PC-3 (cell line): ENCODE results near the gene ADCY3. TPM values are rescaled to one million over a fixed set of nuclear protein-coding genes. Genes with fewer than 3 reads are reported as not detected.

Source experiments
- ATAC-seq: fragments of 200-7000 bp; cut with Tn5 transposase; 2 replicates; pipeline ENCODE4 v1.9.1; 2020; ENCODE audit warnings: mild to moderate bottlenecking, moderate library complexity
- BruUV-seq: library from RNA; stranded (reverse); fragments of 400-500 nt; replicated peaks from 2 replicates; lab custom pipeline; 2021; lab: Mats Ljungman, UMichigan
- CTCF ChIA-PET: fragments of 300-600 bp; sonication (Branson Sonifier 250); formaldehyde crosslinking; loops from one replicate; lab custom pipeline; 2022; ENCODE audit warnings: antibody characterized with exemption; lab: Charles Lee
- POLR2A ChIA-PET: fragments of 300-600 bp; sonication (Branson Sonifier 250); formaldehyde crosslinking; loops from one replicate; lab custom pipeline; 2022; ENCODE audit warnings: antibody characterized with exemption; ENCODE audit not compliant: unreplicated experiment; lab: Charles Lee
- DNase-seq: peaks from one replicate; pipeline ENCODE4 v3.0.0-alpha.2; 2015
- H2AFZ ChIP-seq: fragments of 300-600 bp; sonication (generic); 2 replicates; pipeline ENCODE4 v1.6.0; 2016; ENCODE audit warnings: antibody characterized with exemption, low read length
- H3F3A ChIP-seq: fragments of 300-600 bp; sonication (generic); one replicate; pipeline ENCODE4 v1.6.0; 2017; ENCODE audit warnings: antibody characterized with exemption, low read length, control low read depth, mild to moderate bottlenecking; ENCODE audit not compliant: unreplicated experiment
- H3K27ac ChIP-seq: fragments of 300-600 bp; sonication (generic); 2 replicates; pipeline ENCODE4 v1.5.1; 2016; ENCODE audit warnings: mild to moderate bottlenecking, low read length
- H3K27me3 ChIP-seq: fragments of 300-600 bp; sonication (generic); 2 replicates; pipeline ENCODE4 v1.6.1; 2016; ENCODE audit warnings: low read length, mixed read lengths
- H3K36me3 ChIP-seq: fragments of 300-600 bp; sonication (generic); 2 replicates; pipeline ENCODE4 v1.6.1; 2016; ENCODE audit warnings: low read depth, mixed run types, low read length, mixed read lengths
- H3K4me1 ChIP-seq: fragments of 300-600 bp; sonication (generic); 2 replicates; pipeline ENCODE4 v1.5.1; 2016; ENCODE audit warnings: low read length; ENCODE audit not compliant: insufficient read depth
- H3K4me2 ChIP-seq: fragments of 300-600 bp; sonication (generic); 2 replicates; pipeline ENCODE4 v1.6.0; 2016; ENCODE audit warnings: low read length
- H3K4me3 ChIP-seq: fragments of 300-600 bp; sonication (generic); 2 replicates; pipeline ENCODE4 v1.5.1; 2016; ENCODE audit warnings: mild to moderate bottlenecking, low read length, mixed read lengths
- H3K79me2 ChIP-seq: fragments of 300-600 bp; sonication (generic); 2 replicates; pipeline ENCODE4 v1.6.1; 2017; ENCODE audit warnings: low read length, mixed read lengths
- H3K9ac ChIP-seq: fragments of 300-600 bp; sonication (generic); 2 replicates; pipeline ENCODE4 v1.6.0; 2016; ENCODE audit warnings: mild to moderate bottlenecking, low read length
- H3K9me2 ChIP-seq: fragments of 300-600 bp; sonication (generic); replicated peaks from 2 replicates; pipeline ENCODE4 v1.6.1; 2016; ENCODE audit warnings: mixed run types, low read length, mixed read lengths
- H3K9me3 ChIP-seq: fragments of 300-600 bp; sonication (generic); 2 replicates; pipeline ENCODE4 v1.6.1; 2016; ENCODE audit warnings: low read length, mixed read lengths
- H4K20me1 ChIP-seq: fragments of 300-600 bp; sonication (generic); 2 replicates; pipeline ENCODE4 v1.6.1; 2016; ENCODE audit warnings: low read length, mixed read lengths
- EZH2 ChIP-seq: fragments of 300-600 bp; sonication (generic); IDR thresholded peaks from one replicate; pipeline ENCODE4 v1.6.1; 2017; ENCODE audit warnings: antibody characterized with exemption, mild to moderate bottlenecking, low read length; ENCODE audit not compliant: unreplicated experiment
- EZH2phosphoT487 ChIP-seq: fragments of 300-600 bp; sonication (generic); IDR thresholded peaks from 2 replicates; pipeline ENCODE4 v1.6.1; 2018; ENCODE audit warnings: mild to moderate bottlenecking, antibody characterized with exemption, low read length, borderline replicate concordance
- intact Hi-C: fragments of 100-400 bp; cut with micrococcal nuclease; formaldehyde crosslinking; loops from 2 replicates; pipeline ENCODE4 v1.9.0; 2023
- total RNA-seq: library from RNA; depleted of rRNA; stranded (reverse); fragments of >200 nt; gene quantifications from 2 replicates; pipeline ENCODE4 v1.2.3, GENCODE V29; 2014
- TF ChIP-seq, protein P1 (sequence below): fragments of 300-600 bp; sonication (generic); conservative IDR thresholded peaks from 2 replicates; pipeline ENCODE4 v1.5.1; 2017; ENCODE audit warnings: antibody characterized with exemption, low read depth, mild to moderate bottlenecking, low read length

Gene ADCY3
- total RNA-seq, 1 experiment from 2014 or later = 52.0 TPM

DNA sequence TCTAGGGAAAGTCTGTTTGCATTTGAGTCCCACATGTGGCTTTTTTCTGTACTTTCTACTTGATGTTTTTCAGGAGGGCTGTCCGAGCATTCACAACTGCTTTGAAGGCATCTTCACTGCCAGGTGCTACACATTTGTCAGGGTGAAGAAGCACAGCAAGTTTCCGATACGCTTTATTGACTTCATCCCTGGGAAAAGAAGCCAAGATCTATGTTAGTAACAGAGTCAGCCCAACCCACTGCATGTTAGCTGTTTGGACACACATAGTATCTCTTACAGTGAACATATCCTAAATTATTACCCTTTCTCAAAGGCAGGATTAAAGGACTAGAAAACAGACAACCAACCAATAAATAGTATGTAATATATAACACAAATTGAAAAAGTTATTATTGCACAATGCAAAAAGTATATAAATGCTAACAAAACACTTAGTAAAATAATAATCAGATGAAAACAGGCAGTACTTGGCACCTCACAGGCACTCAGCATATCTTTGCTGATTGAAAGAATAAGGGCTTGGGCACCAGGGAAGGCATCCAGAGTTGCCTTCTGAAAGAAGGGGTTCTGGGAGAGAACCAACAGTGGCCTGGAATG lies 27.6 kb upstream of the ADCY3 start:
- no peak for DNase-seq
- no TSS peak for BruUV-seq
- 0 out of 2 replicates have a peak, but pooled peaks cover 5% of the 10 kb centered on the region for H3K36me3 ChIP-seq

DNA sequence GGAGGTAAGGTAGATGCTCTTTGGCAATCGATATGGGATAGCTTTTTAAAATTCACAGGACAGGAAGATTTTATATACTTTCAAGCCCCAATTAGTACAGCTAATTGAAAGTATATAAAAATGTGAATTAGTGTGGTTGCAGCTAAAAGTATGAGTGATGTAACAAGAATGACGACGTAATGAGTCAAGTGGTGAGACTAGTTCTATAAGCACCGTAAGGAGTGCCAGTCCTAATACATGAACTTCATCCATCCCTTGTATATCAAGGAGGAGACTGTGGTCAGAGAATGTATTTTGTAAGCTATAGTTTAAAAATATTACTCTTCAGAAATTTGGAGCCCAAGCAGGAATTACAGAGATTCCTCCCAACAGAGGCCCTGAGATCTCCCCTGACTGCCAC lies 25.9 kb upstream of the ADCY3 start:
- Histone ChIP-seq H3K9me2 (no peaks in the 10 kb centered on the region), H3F3A (no peaks in the 10 kb centered on the region), H2AFZ (no peak overlapping the region), H3K4me3 (no peak overlapping the region), H3K4me2 (no peak overlapping the region), H4K20me1 (no peaks in the 10 kb centered on the region), H3K36me3 (0 out of 2 replicates have a peak, but pooled peaks cover 5% of the 10 kb centered on the region), H3K9ac (no peak overlapping the region), H3K27ac (no peak overlapping the region), H3K27me3 (no peaks in the 10 kb centered on the region), H3K79me2 (no peaks in the 10 kb centered on the region), H3K4me1 (peaks cover 7% of the 10 kb centered on the region; the same call in 1 of the 2 replicates), H3K9me3 (no peaks in the 10 kb centered on the region)
- intact Hi-C loops = no loop called here
- POLR2A ChIA-PET = no interaction called here
- TF ChIP-seq EZH2 (no peak), EZH2phosphoT487 (no peak)
- TF ChIP-seq, protein P1, sequence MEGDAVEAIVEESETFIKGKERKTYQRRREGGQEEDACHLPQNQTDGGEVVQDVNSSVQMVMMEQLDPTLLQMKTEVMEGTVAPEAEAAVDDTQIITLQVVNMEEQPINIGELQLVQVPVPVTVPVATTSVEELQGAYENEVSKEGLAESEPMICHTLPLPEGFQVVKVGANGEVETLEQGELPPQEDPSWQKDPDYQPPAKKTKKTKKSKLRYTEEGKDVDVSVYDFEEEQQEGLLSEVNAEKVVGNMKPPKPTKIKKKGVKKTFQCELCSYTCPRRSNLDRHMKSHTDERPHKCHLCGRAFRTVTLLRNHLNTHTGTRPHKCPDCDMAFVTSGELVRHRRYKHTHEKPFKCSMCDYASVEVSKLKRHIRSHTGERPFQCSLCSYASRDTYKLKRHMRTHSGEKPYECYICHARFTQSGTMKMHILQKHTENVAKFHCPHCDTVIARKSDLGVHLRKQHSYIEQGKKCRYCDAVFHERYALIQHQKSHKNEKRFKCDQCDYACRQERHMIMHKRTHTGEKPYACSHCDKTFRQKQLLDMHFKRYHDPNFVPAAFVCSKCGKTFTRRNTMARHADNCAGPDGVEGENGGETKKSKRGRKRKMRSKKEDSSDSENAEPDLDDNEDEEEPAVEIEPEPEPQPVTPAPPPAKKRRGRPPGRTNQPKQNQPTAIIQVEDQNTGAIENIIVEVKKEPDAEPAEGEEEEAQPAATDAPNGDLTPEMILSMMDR = no peak
- DNase-seq (peak; percentile 49), ATAC-seq (no peak; the same call in 1 of the 2 replicates)
- CTCF ChIA-PET = no interaction called here
- BruUV-seq = no TSS peak

More for the DNA sequence above, 27.6 kb upstream of the ADCY3 start:
- Histone ChIP-seq H3K4me2 (no peak overlapping the region), H4K20me1 (no peaks in the 10 kb centered on the region), H3K9me3 (no peaks in the 10 kb centered on the region), H3K79me2 (no peaks in the 10 kb centered on the region), H3K27ac (no peak overlapping the region), H3K9ac (no peak overlapping the region), H3K27me3 (no peaks in the 10 kb centered on the region), H3K9me2 (no peaks in the 10 kb centered on the region), H3F3A (no peaks in the 10 kb centered on the region), H3K4me3 (no peak overlapping the region), H3K4me1 (peaks cover 7% of the 10 kb centered on the region; the same call in 1 of the 2 replicates), H2AFZ (no peak overlapping the region)
- POLR2A ChIA-PET = no interaction called here
- TF ChIP-seq, protein P1 = no peak
- CTCF ChIA-PET = no interaction called here
- no peak for ATAC-seq
- intact Hi-C loops = no loop called here

DNA sequence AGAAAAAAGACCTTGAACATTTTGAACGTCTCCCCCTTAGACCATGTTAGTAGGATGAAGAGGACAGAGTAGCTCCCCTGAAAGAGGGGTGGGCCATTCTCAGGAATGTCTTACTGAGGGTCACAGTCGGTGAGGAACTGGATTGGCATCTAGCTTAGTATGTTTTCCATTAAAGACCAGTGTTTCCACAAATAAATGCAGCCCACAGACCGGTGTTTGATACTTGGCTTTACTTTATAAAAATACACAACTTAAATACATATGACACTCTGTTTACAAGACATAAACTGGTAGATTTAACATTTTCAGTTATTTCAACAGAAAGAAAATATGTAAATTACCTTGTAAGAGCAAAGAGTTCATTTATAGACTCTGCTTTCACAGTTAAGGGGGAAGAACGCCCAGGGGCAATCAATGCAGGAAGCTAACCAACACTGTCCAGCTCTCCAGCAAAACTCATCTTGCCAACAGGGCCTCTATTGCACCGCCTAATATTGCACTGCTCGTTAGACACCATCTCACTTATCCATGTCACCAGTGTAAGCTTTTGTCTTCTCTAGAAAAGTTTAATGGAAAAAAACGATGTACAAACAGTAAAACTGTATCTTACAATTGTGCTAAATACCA lies 23.5 kb upstream of the ADCY3 start:
- 0 out of 2 replicates have a peak, but pooled peaks cover 5% of the 10 kb centered on the region for H3K36me3 ChIP-seq
- no peak overlapping the region for H3K27ac ChIP-seq
- H3K9me3 ChIP-seq = no peaks in the 10 kb centered on the region
- peaks cover 7% of the 10 kb centered on the region; the same call in 1 of the 2 replicates for H3K4me1 ChIP-seq
- H3K9me2 ChIP-seq = no peaks in the 10 kb centered on the region
- no peak for TF ChIP-seq EZH2
- TF ChIP-seq, protein P1 = no peak
- TF ChIP-seq EZH2phosphoT487 = no peak
- no peaks in the 10 kb centered on the region for H3K27me3 ChIP-seq
- no peak overlapping the region for H3K4me3 ChIP-seq
- no peak overlapping the region for H2AFZ ChIP-seq
- H3F3A ChIP-seq = no peaks in the 10 kb centered on the region
- ChIA-PET CTCF (no interaction called here), POLR2A (no interaction called here)
- intact Hi-C loops = no loop called here
- no peak for DNase-seq
- no peak overlapping the region for H3K9ac ChIP-seq
- BruUV-seq = no TSS peak
- H4K20me1 ChIP-seq = no peaks in the 10 kb centered on the region
- ATAC-seq = no peak
- H3K79me2 ChIP-seq = no peaks in the 10 kb centered on the region
- H3K4me2 ChIP-seq = no peak overlapping the region
